Transverse colon (tissue), 4 donors: ENCODE measurements around the gene ALDH3A1. TPM values are rescaled to one million over a fixed set of nuclear protein-coding genes. Genes with fewer than 3 reads are reported as not detected.

Experiments
- DNase-seq: peaks from one replicate; pipeline ENCODE4 v3.0.0-alpha.2; 2019
- H3K27ac ChIP-seq, 4 donors: fragments of 200-600 bp; sonication (generic); 2 replicates each; pipeline ENCODE4 v1.5.1; 2016 to 2018; ENCODE audit warnings: inconsistent platforms in 4 of 4
- H3K27me3 ChIP-seq: fragments of 200-600 bp; sonication (generic); 2 replicates; pipeline ENCODE4 v1.5.1; 2017; ENCODE audit warnings: inconsistent platforms
- H3K36me3 ChIP-seq, 4 donors: fragments of 200-600 bp; sonication (generic); 2 replicates each; pipeline ENCODE4 v1.5.1; 2017 to 2019; ENCODE audit warnings: inconsistent platforms in 4 of 4
- H3K4me1 ChIP-seq, 4 donors: fragments of 200-600 bp; sonication (generic); 2 replicates each; pipeline ENCODE4 v1.5.1; 2017 to 2020; ENCODE audit warnings: inconsistent platforms in 4 of 4
- H3K4me3 ChIP-seq, 4 donors: fragments of 200-600 bp; sonication (generic); 1 replicate in 1 of 4; 2 replicates in 3 of 4; pipeline versions ENCODE4 v1.5.1 to v1.6.1; 2017 to 2019; ENCODE audit warnings: inconsistent platforms in 4 of 4
- H3K9me3 ChIP-seq, 2 donors: fragments of 200-600 bp; sonication (generic); 2 replicates each; pipeline ENCODE4 v1.5.1; 2017 to 2019; ENCODE audit warnings: inconsistent platforms in 2 of 2
- EP300 ChIP-seq: sonication (generic); formaldehyde crosslinking; IDR thresholded peaks from one replicate; pipeline ENCODE4 v1.6.1; 2017; ENCODE audit warnings: antibody characterized with exemption, low read depth
- POLR2A ChIP-seq: fragments of 450-650 bp; IDR thresholded peaks from one replicate; pipeline ENCODE4 v1.6.1; 2016; ENCODE audit warnings: antibody characterized with exemption, mild to moderate bottlenecking, moderate library complexity
- POLR2AphosphoS5 ChIP-seq, 3 donors: sonication (generic); formaldehyde crosslinking; IDR thresholded peaks; one replicate each; pipeline ENCODE4 v1.6.1; 2016; ENCODE audit warnings: antibody characterized with exemption in 3 of 3
- WGBS, 2 donors: methylation state at CpG; one replicate each; pipeline ENCODE4 v1.1.5; 2018; ENCODE audit warnings: low coverage in 1 of 2; 5-methylcytosine and 5-hydroxymethylcytosine counted together
- in situ Hi-C, 4 donors: fragments of 200-750 bp; cut with MboI; loops; one replicate each; pipeline versions ENCODE4 v1.15.0 to v1.15.1; 2017; ENCODE audit warnings: low sequenced_read_pairs in 3 of 4, low pct_ligation_motif_present in 1 of 4, low pct_unique_long_range_greater_than_20kb in 1 of 4
- intact Hi-C: fragments of 100-400 bp; cut with DNase I; formaldehyde crosslinking; loops from one replicate; pipeline ENCODE4 v1.15.1; 2023; ENCODE audit warnings: low total_unique reads
- total RNA-seq, 4 donors: library from RNA; depleted of rRNA; stranded (reverse); fragments of >200 nt; gene quantifications; one replicate each; pipeline ENCODE4 v1.1.0, GENCODE V29; 2016
- TF ChIP-seq, protein P1 (sequence below), 5 experiments: fragments of 200-600 bp in 3 of 5; fragments of 450-650 bp in 2 of 5; sonication (generic) in 3 of 5; IDR thresholded peaks; 1 replicate in 2 of 5; 2 replicates in 3 of 5; pipeline ENCODE4 v1.5.1; 2016 to 2017; ENCODE audit warnings: antibody characterized with exemption in 5 of 5, inconsistent platforms in 3 of 5, mild to moderate bottlenecking in 2 of 5, moderate library complexity in 1 of 5

Gene ALDH3A1
- total RNA-seq, 4 donors from 2014 or later, result 1.2 to 15.3 (median 3.4) TPM

DNA sequence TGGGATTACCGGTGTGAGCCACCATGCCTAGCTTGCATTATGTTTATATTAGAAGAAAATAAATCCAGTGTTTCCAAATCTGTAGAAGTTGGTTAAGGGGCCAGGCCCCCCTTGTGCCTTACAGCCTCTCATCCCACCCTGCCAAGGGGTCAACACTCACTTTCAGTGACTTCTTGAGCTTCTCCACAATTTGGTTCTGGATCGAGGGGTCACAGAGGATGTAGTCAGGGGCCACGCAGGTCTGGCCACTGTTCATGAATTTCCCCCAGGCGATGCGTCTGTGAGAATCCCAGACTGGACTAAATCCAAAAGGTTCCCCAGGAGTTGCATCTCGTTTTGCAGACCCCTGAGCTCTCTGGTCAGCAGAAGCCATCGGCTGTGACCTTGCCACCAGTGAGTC lies 7.2 kb downstream of the ALDH3A1 start:
- intact Hi-C loops, result no loop called here
- in situ Hi-C loops, result no loop called here
- whole genome bisulfite sequencing, 2 donors, result 86 to 91% methylated on average over 5 to 7 of the region's 7 CpGs

GRCh38 chr17:19739241-19740201 lies 8.6 kb downstream of the ALDH3A1 start:
- in situ Hi-C loops, result loop anchor here in 1 of 4 donors (10.0 kb wide), 1 partner anchor 65 kb away; no protein-coding TSS in a partner anchor
- peaks cover 0 to 13% (median 7%) of the 10 kb centered on the region in 4 donors for H3K4me1 ChIP-seq
- H3K9me3 ChIP-seq, result no peaks in the 10 kb centered on the region
- no peaks in the 10 kb centered on the region for H3K27me3 ChIP-seq
- H3K4me3 ChIP-seq, result no peak overlapping the region
- intact Hi-C loops, result no loop called here
- TF ChIP-seq, protein P1, sequence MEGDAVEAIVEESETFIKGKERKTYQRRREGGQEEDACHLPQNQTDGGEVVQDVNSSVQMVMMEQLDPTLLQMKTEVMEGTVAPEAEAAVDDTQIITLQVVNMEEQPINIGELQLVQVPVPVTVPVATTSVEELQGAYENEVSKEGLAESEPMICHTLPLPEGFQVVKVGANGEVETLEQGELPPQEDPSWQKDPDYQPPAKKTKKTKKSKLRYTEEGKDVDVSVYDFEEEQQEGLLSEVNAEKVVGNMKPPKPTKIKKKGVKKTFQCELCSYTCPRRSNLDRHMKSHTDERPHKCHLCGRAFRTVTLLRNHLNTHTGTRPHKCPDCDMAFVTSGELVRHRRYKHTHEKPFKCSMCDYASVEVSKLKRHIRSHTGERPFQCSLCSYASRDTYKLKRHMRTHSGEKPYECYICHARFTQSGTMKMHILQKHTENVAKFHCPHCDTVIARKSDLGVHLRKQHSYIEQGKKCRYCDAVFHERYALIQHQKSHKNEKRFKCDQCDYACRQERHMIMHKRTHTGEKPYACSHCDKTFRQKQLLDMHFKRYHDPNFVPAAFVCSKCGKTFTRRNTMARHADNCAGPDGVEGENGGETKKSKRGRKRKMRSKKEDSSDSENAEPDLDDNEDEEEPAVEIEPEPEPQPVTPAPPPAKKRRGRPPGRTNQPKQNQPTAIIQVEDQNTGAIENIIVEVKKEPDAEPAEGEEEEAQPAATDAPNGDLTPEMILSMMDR (IDR thresholded peaks at IDR 0.05), result no peak
- TF ChIP-seq EP300 (no peak), POLR2A (no peak), POLR2AphosphoS5 (IDR thresholded peaks at IDR 0.05) (no peak)
- no peak overlapping the region for H3K27ac ChIP-seq
- no peak for DNase-seq
- H3K36me3 ChIP-seq, result no peaks in the 10 kb centered on the region
- WGBS, 2 donors, result 89% methylated on average over 26 of the region's 26 CpGs; no CpG with 5 or more reads in 1 of the 2 donors

More for the DNA sequence above, 7.2 kb downstream of the ALDH3A1 start:
- no peaks in the 10 kb centered on the region for H3K27me3 ChIP-seq
- no peaks in the 10 kb centered on the region for H3K36me3 ChIP-seq
- H3K4me1 ChIP-seq, result peaks cover 5 to 15% (median 12%) of the 10 kb centered on the region in 4 donors
- no peak for DNase-seq
- TF ChIP-seq POLR2AphosphoS5 (IDR thresholded peaks at IDR 0.05), result no peak
- no peak for TF ChIP-seq POLR2A
- TF ChIP-seq, protein P1 (IDR thresholded peaks at IDR 0.05), result no peak
- TF ChIP-seq EP300, result no peak
- no peak overlapping the region for H3K4me3 ChIP-seq
- H3K9me3 ChIP-seq, result no peaks in the 10 kb centered on the region
- H3K27ac ChIP-seq, result no peak overlapping the region

GRCh38 chr17:19738757-19739156 lies 9.3 kb downstream of the ALDH3A1 start:
- intact Hi-C loops, result no loop called here
- no peaks in the 10 kb centered on the region for H3K27me3 ChIP-seq
- H3K27ac ChIP-seq, result no peak overlapping the region
- no peak overlapping the region for H3K4me3 ChIP-seq
- TF ChIP-seq POLR2A, result no peak
- no peak for TF ChIP-seq POLR2AphosphoS5 (IDR thresholded peaks at IDR 0.05)
- TF ChIP-seq EP300, result no peak
- TF ChIP-seq, protein P1 (IDR thresholded peaks at IDR 0.05), result no peak
- no peaks in the 10 kb centered on the region for H3K9me3 ChIP-seq
- H3K4me1 ChIP-seq, result peaks cover 0 to 17% (median 8%) of the 10 kb centered on the region in 4 donors
- no peak for DNase-seq
- in situ Hi-C loops, result loop anchor here in 1 of 4 donors (10.0 kb wide), 1 partner anchor 64 kb away; no protein-coding TSS in a partner anchor
- WGBS, 2 donors, result 97% methylated on average over 9 of the region's 9 CpGs; no CpG with 5 or more reads in 1 of the 2 donors
- no peaks in the 10 kb centered on the region for H3K36me3 ChIP-seq

DNA sequence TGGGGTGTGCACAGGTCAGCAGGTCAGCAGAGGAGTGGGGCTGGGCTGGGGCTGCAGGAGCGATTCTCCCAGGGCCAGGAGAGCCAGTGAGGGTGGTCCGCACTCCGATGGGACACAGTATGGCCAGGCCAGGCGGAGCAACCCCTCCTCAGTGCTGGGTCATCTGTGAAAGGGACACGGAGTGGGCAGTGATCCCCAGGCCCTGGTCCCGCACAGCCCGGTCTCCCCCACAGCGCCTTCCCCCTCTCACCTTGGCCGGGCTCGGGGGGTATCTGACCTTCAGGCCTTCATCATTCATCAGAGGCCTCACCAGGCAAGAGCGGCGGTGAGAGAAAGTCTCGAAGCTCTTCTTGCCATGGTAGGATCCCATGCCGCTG lies 10.0 kb downstream of the ALDH3A1 start:
- no peak for TF ChIP-seq POLR2AphosphoS5 (IDR thresholded peaks at IDR 0.05)
- TF ChIP-seq, protein P1 (IDR thresholded peaks at IDR 0.05), result no peak
- no peak for TF ChIP-seq EP300
- no peak for TF ChIP-seq POLR2A

More for the DNA sequence above, 10.0 kb downstream of the ALDH3A1 start:
- in situ Hi-C loops, result loop anchor here in 1 of 4 donors (10.0 kb wide), 1 partner anchor 63 kb away; no protein-coding TSS in a partner anchor
- H3K36me3 ChIP-seq, result no peaks in the 10 kb centered on the region
- H3K4me1 ChIP-seq, result peaks cover 0 to 19% (median 8%) of the 10 kb centered on the region in 4 donors
- no peak overlapping the region for H3K4me3 ChIP-seq
- intact Hi-C loops, result no loop called here
- H3K9me3 ChIP-seq, result no peaks in the 10 kb centered on the region
- no peak for DNase-seq
- H3K27ac ChIP-seq, result no peak overlapping the region
- H3K27me3 ChIP-seq, result no peaks in the 10 kb centered on the region
- WGBS, 2 donors, result 95 to 100% methylated on average over 1 to 14 of the region's 14 CpGs
